Measurements from ENCODE around the gene REXO2.

REXO2 gene

GRCh38 chr11:114448749-114449482 lies 9.6 kb downstream of the REXO2 start:
- no peak for DNase-seq (ENCODE audit: low read depth)
- no peak overlapping the region for H3K4me3 ChIP-seq (ENCODE audit: low read depth, low read length)
- TF ChIP-seq CTCF (IDR thresholded peaks at IDR 0.05; ENCODE audit: insufficient read depth, low read depth, low read length, missing control alignments) = no peak

- no peak for DNase-seq (ENCODE audit: low read depth)
- no peak for TF ChIP-seq CTCF (IDR thresholded peaks at IDR 0.05; ENCODE audit: insufficient read depth, low read depth, low read length, missing control alignments)
- H3K4me3 ChIP-seq (ENCODE audit: low read depth, low read length) = no peak overlapping the region
These were observed 10.6 kb downstream of the REXO2 start for GRCh38 chr11:114449845-114450244.

GRCh38 chr11:114452399-114452798 lies 13.1 kb downstream of the REXO2 start:
- DNase-seq (ENCODE audit: low read depth) = no peak
- no peak overlapping the region for H3K4me3 ChIP-seq (ENCODE audit: low read depth, low read length)
- no peak for TF ChIP-seq CTCF (IDR thresholded peaks at IDR 0.05; ENCODE audit: insufficient read depth, low read depth, low read length, missing control alignments)

- TF ChIP-seq CTCF (IDR thresholded peaks at IDR 0.05; ENCODE audit: insufficient read depth, low read depth, low read length, missing control alignments) = no peak
- no peak for DNase-seq (ENCODE audit: low read depth)
- no peak overlapping the region for H3K4me3 ChIP-seq (ENCODE audit: low read depth, low read length)
These were observed 24.7 kb downstream of the REXO2 start for GRCh38 chr11:114463999-114464398.

- no peak overlapping the region for H3K4me3 ChIP-seq (ENCODE audit: low read depth, low read length)
- TF ChIP-seq CTCF (IDR thresholded peaks at IDR 0.05; ENCODE audit: insufficient read depth, low read depth, low read length, missing control alignments) = no peak
- no peak for DNase-seq (ENCODE audit: low read depth)
These were observed 27.5 kb downstream of the REXO2 start for GRCh38 chr11:114466742-114467141.

GRCh38 chr11:114472661-114473060 lies 33.4 kb downstream of the REXO2 start:
- TF ChIP-seq CTCF (IDR thresholded peaks at IDR 0.05; ENCODE audit: insufficient read depth, low read depth, low read length, missing control alignments) = no peak
- no peak for DNase-seq (ENCODE audit: low read depth)
- no peak overlapping the region for H3K4me3 ChIP-seq (ENCODE audit: low read depth, low read length)

GRCh38 chr11:114478001-114478410 lies 38.7 kb downstream of the REXO2 start:
- no peak for DNase-seq (ENCODE audit: low read depth)
- TF ChIP-seq CTCF (IDR thresholded peaks at IDR 0.05; ENCODE audit: insufficient read depth, low read depth, low read length, missing control alignments) = no peak
- H3K4me3 ChIP-seq (ENCODE audit: low read depth, low read length) = no peak overlapping the region
